Fibroblast of skin of abdomen (primary cell): Measurements from ENCODE around the gene DAGLA. TPM values are rescaled to one million over a fixed set of nuclear protein-coding genes. Genes with fewer than 3 reads are reported as not detected.
A peak's percentile ranks its signal among the peaks of the same experiment; 100 is the strongest.
"Not testable (repeated sequence)": the region's sequence is repeated elsewhere in the genome, so short reads cannot be mapped to it uniquely, and the experiment has no call there.

Experiments used
- DNase-seq: peaks from one replicate; pipeline ENCODE4 v3.0.0-alpha.2; 2013
- polyA plus RNA-seq, 2 experiments: library from polyadenylated mRNA; unstranded; fragments of 120-200 nt; gene quantifications; one replicate each; pipeline ENCODE4 v1.2.1, GENCODE V29; 2013; ENCODE audit not compliant: insufficient read length in 2 of 2

DAGLA gene, protein sequence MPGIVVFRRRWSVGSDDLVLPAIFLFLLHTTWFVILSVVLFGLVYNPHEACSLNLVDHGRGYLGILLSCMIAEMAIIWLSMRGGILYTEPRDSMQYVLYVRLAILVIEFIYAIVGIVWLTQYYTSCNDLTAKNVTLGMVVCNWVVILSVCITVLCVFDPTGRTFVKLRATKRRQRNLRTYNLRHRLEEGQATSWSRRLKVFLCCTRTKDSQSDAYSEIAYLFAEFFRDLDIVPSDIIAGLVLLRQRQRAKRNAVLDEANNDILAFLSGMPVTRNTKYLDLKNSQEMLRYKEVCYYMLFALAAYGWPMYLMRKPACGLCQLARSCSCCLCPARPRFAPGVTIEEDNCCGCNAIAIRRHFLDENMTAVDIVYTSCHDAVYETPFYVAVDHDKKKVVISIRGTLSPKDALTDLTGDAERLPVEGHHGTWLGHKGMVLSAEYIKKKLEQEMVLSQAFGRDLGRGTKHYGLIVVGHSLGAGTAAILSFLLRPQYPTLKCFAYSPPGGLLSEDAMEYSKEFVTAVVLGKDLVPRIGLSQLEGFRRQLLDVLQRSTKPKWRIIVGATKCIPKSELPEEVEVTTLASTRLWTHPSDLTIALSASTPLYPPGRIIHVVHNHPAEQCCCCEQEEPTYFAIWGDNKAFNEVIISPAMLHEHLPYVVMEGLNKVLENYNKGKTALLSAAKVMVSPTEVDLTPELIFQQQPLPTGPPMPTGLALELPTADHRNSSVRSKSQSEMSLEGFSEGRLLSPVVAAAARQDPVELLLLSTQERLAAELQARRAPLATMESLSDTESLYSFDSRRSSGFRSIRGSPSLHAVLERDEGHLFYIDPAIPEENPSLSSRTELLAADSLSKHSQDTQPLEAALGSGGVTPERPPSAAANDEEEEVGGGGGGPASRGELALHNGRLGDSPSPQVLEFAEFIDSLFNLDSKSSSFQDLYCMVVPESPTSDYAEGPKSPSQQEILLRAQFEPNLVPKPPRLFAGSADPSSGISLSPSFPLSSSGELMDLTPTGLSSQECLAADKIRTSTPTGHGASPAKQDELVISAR
- polyA plus RNA-seq (2013, experiment 1 of 2; ENCODE audit: insufficient read length): 4.1 TPM
- polyA plus RNA-seq (2013, experiment 2 of 2; ENCODE audit: insufficient read length): 4.1 TPM

DNA sequence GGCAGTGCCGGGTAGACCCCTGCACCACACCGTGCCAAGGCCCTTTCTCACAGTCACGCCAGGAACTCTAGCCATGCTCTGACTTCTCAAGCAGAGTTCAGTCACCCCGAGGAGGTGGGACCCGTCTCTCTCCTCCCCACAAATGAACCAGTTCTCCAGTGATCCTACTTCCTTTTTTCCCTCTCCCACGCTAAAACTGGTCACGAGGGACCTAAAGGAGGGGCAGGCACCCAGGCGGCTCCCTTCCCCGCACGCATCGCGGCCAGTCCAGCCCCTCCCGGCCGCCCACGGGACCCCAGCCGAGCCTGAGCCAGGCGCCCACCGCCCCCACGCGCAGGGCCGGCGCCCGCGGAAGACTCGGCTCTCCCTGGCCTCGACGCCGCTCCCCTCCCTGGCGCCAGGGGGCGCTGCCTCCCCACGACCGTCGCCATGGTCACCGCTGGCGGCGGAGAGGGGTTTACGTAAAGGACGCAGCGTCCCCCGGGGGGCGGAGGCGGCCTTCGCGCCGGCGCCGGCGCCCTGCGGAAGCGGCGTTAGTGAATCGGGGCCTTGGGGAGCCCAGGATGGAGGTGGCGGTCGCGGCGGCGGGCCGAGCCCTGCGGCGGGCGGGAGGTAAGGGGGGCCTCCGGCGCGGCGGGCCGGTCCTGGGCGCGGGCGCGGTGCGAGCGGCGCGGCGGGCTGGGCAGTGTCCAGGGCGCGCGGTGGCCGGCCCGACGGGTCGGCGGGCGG is at the start of gene DAGLA:
TSS of gene DAGLA (plus strand) at position 499 of the 729 bp plus-strand sequence. CDS start 39,765 bp downstream, outside the sequence.
- peak; percentile 58 for DNase-seq

DNA sequence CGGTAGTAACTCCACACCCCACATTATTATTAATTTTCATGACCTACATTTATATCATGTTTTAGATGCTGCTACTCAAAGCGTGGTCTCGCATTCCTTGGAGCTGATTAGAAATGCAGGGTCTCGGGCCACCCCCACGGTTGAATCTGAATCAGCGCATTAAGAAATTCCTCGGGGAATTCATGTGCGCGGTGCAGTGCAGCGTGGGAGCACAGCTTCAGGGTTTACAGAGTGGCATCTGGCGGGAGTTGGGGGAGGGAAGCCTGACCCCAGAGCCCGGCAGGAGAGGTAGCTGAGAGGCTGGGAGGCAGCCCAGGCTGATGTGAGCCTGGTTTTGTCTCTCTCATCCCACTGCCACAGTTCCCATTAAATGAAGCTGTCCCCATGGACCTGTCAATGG is 48.1 kb upstream of the DAGLA start:
- DNase-seq: no peak

DNA sequence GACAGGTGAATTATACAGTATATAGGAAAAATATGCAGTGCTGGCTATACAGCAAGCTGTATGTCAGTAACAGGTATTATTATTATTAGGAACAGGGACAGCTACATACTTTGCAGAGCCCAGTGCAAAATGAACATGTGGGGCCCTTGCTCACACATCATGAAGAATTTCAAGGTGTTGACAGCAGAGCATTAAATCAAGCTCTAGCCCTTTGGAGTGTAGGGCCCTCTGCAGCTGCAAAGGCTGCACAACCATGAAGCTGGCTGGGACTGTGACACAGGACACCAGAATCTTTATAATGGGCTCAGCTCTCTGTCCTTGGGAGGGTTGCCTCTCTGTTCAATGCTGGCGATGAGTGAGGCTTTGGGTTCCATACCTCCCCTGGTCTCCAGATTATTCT is 44.9 kb upstream of the DAGLA start:
- DNase-seq: no peak

DNA sequence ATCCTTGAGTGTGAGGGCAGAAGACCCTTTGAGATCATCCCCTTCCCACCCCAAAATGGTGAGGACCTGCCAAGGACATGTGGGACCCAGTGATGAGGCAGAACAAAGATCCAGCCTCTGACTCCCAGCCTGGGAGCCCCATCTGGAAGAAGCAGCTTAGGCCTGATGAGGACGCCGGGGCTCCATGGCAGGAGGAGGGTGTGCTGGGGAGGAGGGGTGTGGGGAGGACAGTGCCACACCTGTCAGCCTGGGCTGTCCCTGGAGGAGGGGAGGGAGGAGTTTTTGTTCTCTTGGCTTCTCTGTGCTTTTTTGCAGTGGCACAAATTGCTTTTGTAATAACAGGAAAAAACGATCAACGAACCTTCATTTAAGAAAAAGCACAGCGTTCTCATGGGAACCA is 44.4 kb upstream of the DAGLA start:
- no peak for DNase-seq

DNA sequence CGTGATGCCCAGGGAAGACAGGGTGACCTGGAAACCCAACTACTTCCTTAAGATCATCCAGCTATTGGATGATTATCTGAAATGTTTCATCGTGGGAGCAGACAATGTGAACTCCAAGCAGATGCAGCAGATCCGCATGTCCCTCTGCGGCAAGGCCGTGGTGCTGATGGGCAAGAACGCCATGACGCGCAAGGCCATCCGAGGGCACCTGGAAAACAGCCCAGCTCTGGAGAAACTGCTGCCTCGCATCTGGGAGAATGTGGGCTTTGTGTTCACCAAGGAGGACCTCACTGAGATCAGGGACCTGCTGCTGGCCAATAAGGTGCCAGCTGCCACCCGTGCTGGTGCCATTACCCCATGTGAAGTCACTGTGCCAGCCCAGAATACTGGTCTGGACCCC is 43.5 kb upstream of the DAGLA start:
- DNase-seq: no peak

DNA sequence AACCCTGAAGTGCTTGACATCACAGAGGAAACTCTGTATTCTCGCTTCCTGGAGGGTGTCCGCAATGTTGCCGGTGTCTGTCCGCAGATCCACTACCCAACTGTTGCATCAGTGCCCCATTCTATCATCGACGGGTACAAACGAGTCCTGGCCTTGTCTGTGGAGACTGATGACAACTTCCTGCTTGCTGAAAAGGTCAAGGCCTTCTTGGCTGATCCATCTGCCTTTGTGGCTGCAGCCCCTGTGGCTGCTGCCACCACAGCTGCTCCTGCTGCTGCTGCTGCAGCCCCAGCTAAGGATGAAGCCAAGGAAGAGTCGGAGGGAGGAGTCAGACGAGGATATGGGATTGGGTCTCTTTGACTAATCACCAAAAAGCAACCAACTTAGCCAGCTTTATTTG is 42.9 kb upstream of the DAGLA start:
- DNase-seq: no peak

DNA sequence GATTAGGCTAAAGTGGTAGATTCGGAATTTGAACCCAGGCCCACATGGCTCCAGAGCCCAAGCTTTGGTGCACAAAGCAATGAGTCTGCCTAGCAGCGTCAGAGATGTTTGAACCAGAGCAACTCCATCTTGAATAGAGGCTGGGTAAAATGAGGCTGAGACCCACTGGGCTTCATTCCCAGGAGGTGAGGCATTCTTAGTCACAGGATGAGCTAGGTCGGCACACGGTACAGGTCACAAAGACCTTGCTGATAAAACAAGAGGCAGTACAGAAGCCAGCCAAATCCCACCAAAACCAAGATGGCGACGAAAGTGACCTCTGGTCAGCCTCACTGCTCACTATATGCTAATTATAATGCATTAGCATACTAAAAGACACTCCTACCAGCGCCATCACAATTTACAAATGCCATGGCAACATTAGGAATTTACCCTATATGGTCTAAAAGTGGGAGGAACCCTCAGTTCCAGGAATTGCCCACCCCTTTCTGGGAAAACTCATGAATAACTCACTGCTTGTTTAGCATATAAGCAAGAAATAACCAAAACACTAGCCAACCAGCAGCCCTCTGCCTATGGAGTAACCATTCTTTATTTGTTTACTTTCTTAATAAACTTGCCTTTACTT is 40.3 kb upstream of the DAGLA start:
- DNase-seq: peak; percentile 22

DNA sequence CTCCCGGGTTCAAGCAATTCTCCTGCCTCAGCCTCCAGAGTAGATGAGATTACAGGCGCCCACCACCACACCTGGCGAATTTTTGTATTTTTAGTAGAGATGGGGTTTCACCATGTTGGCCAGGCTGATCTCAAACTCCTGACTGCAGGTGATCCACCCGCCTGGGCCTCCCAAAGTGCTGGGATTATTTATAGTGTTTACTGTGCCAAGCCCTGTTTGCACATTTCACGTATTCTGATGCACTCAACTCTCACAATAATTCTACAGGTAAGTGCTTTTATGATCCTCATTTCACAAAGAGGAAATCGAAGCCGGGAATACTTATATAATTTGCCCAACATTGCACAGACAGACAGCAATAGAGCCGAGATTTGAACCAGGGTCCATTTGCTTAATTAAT is 38.0 kb upstream of the DAGLA start:
- DNase-seq: no peak

DNA sequence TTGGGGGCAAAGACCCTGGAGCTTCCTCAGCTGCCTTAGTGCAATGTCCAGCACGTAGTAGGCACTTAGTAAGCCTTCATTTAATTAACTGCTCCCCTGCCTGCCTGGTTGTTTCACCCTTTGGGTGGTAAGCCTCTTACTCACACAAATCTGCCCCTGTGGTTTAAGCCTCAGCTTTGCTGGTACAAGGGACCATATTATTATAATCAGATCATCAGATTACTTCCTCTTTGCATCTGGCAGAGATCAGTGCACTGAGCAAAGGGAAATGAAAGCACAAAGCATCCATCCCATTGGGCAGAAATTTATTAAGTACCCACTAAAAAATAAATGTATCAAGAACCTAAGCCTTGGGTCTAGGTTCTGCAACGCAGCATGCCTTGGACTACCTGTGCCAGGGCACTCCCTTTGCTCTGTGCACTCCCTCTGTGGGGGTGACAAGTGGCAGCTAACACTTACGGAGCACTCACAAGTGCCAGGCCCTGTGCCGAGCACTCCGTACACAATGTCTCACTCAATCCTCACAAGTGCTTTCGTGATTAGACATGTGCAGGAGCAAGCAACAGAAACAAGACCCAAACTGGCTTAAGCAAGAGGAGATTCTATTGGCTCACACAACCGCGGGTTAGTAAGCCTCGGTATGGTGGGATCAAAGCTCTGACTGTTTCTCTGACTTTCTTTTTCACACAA is 34.9 kb upstream of the DAGLA start:
- no peak for DNase-seq

DNA sequence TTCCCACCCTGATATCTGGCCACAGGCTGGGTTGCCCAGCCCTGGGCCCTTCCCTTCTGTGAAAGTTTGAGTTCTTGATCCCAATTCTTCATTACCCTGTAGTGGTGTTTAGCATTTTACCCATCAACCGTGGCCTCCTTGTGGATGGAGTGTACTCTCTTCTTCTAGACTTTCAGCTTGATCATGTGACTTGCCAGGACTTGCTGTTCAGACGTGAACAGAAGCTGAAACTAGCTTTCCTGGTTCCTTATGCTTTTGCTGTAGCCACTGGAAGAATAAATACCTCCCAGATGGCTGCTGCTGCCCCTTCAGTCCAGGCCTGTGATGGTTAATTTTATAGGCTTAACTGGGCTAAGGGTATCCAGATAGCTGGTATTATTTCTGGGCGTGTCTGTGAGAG is 32.7 kb upstream of the DAGLA start:
- DNase-seq: no peak

DNA sequence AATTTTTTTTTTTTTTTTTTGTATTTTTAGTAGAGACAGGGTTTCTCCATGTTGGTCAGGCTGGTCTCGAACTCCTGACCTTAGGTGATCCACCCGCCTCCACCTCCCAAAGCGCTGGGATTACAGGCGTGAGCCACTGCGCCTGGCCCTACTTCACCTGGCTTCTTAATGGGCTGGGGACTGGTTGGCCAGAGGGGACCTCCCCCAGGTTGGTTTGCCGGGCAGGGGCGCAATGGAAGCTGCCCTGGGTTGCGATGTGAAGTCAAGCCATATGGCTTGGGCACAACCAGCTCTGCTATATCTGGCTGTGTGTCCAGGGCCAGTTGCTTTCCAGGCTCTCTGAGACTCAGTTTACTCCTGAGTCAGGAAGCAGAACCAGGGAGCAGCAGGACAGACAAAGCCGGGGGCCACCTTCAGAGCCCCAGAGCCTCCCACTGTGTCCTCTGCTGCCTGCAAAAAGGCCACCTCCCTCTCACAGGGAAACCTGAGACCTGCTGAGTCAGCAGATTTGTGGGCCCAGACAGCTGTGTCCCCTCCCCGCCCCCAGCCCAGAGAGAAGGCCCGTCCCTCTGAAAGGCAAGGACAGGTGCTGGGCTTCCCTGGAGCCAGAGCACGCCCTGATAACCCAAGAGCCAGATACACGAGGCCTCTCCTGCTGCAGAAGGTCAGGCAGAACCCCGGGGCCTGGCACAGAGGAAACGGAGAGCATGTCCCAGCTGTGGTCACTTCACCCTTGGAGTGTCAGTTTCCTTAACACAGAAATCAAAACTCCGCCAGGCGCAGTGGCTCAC is 29.2 kb upstream of the DAGLA start:
- no peak for DNase-seq

DNA sequence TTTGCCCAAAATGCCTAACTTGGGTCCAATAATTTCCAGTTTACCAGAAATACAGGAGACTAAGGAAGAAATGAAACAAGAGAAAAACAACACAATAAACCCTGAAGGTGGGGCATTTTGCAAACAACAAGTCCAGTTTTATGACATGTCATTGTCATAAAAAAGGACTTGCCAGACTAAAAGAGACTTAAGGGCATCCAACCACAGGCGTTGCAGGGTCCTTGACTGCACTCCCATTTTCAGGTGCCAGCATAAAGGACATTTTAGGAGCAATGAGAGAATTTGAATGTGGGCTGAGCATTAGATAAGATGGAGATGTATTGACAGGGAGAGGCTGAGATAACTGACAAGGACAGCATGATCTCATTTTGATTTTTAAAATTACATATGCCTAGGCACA is 28.1 kb upstream of the DAGLA start:
- DNase-seq: no peak

DNA sequence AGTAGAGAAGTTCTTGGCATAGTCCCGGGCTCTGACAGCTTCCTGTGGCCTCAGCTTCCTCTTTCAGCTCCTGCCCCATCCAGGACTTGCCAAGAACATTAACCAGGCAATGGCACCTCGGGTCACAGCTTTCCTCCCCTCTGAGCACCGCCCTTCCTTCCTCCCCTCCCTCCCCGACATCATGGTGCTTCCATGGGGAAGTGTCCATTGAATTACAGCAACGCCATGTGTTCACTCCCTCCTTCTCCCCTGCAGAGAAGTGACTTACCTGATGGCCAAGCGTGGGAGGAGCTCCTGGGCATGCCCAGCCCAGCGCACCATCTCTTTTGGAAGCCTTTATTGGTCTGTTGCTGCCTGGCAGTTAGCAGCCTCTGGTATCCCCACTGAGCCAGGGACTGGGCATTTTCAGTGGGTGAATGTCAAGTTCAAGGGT is 25.8 kb upstream of the DAGLA start:
- DNase-seq: no peak

DNA sequence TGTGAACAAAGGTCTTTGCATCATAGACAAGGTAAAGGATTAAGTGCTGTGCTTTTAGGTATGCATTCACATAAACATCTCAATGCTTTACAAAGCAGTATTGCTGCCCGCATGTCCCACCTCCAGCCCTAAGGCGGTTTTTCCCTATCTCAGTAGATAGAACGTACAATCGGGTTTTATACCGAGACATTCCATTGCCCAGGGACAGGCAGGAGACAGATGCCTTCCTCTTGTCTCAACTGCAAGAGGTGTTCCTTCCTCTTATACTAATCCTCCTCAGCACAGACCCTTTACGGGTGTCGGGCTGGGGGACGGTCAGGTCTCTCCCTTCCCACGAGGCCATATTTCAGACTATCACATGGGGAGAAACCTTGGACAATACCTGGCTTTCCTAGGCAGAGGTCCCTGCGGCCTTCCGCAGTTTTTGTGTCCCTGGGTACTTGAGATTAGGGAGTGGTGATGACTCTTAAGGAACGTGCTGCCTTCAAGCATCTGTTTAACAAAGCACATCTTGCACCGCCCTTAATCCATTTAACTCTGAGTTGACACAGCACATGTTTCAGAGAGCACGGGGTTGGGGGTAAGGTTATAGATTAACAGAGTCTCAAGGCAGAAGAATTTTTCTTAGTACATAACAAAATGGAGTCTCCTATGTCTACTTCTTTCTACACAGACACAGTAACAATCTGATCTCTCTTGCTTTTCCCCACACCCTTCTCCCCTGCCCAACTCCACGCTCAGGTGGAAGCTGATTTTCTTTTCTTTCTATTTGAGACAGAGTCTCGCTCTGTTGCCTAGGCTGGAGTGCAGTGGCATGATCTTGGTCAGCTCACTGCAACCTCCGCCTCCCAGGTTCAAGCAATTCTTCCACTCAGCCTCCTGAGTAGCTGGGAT is 24.7 kb upstream of the DAGLA start:
- not testable (repeated sequence) for DNase-seq

DNA sequence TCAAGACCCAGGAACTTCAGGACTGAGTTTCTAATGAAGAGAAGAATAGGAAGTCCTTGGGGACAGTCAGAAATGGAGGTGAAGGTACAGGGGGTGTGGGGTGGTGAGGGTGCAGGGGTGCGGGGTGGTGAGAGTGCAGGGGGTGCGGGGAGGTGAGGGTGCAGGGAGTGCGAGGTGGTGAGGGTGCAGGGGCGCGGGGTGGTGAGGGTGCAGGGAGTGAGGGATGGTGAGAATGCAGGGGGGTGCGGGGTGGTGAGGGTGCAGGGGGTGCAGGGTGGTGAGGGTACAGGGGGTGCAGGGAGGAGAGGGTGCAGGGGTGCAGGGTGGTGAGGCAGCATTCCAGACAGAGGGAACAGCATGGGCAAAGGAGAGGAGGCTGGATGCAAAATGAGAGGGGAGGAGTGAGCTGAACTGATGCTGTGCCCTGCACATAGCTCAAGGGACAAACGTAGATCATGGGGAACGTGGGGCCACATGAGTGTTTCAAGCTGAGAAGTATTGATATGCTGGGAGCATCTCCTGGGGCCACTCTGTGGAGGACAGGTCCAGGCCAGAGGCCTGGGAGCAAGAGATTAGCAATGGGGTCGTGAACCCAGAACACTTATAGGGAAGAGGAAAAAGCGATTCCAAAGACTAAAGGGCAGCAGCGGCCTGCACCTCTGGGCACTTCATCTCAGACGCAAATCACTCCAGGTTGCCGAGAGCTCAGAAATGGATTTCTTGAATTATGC is 23.7 kb upstream of the DAGLA start:
- DNase-seq: no peak

DNA sequence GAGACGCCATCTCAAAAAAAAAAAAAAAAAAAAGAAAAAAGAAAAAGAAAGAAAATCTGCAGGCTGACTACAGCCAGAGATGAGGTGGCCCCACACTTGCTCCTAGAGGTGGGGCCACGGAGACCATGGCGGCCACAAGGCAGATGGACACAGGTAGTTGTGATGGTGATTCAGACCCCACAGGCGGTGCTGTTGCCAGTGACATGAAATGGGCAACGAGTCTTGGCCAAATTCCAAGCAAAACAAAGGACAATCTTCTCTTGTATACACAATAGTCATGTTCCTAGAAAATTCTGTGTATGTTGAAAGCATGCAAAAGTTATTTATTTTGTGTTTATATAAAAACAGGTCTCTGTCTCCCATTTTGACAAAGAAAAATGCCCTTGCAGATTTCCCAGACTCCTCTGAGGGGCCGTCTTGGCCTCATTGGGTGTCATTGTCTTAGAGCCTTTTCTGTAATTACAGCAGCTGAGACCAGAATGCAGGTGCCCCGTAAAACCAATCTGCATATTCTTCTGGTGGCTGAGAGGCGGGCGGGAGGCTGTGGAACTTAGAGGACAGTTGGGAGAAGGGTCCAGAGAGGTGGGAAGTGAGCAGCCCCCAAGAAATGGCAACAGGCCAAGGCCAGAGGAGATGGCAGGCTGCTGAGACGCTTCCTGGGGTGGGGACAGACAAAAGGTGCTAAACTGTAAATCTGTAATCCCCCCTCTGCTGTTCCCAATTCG is 22.5 kb upstream of the DAGLA start:
- no peak for DNase-seq

DNA sequence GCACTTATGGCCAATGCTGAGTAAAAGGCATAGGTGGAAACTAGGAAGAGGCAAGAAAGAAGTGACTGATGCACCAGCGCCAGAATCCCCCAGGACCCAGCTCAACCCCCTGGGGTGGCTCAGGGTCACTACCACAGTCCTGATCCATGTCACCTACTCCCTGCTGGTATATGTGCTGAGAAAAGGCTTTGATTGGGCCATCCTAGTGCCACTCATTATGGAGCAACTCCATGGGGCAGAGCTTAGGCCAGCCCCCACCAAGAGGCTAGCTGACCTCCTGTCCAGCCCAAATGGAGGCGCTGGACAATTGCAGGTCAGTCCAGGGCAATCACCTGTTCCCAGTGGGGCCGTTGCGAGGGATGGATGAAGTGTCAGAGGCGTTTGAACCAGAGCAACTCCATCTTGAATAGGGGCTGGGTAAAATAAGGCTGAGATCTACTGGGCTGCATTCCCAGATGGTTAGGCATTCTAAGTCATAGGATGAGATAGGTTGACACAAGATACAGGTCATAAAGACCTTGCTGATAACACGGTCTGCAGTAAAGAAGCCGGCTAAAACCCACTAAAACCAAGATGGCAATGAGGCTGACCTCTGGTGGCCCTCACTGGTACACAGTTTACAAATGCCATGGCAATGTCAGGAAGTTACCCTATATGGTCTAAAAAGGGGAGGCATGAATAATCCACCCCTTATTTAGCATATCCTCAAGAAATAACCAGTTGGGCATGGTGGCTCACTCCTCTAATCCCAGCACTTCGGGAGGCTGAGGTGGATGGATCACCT is 20.6 kb upstream of the DAGLA start:
- no peak for DNase-seq
